ENCODE results near the gene MAJIN. TPM values are rescaled to one million over a fixed set of nuclear protein-coding genes. Genes with fewer than 3 reads are reported as not detected.

The MAJIN gene
- total RNA-seq, 2 experiments from 2014 or later, result not detected

DNA sequence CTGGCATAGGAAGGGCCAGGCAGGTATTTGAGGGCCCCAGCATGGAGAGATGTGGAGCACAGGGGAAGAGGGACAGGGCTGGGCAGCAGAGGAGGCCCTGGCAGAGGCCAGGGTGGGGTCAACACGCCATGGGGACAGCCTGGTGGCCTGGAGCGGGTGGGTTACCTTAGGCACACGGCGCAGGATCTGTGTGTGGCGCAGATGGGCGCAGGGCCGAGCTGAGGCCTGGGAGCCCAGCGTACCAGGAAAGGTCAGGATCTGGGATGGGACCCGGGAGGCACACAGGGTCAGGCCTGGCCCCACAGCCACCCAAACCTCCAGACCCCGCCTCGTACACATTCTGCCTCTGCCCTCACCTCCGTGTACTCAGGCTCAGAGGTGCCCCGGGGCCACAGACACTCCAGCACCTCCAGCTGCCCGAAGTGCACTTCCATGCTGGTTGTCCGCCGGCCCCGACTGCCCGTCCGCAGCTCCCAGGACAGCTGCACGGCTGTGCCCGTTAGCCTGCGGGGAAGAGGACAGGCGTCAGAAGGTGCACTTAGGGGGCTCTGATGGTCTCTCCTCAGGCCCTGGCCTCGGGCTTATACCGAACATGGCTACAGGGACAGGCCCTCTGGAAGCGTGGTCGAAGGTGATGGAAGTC is 61.3 kb downstream of the MAJIN start:
- CTCF ChIA-PET (ENCODE audit: unreplicated experiment), result no interaction called here
- Histone ChIP-seq H3K9me3 (ENCODE audit: low read length) (no peaks in the 10 kb centered on the region), H3K4me2 (ENCODE audit: low read length) (no peak overlapping the region), H3K27ac (ENCODE audit: low read depth, low read length, poor library complexity, severe bottlenecking) (no peak overlapping the region), H2AFZ (ENCODE audit: low read length) (no peak overlapping the region), H3K79me2 (ENCODE audit: insufficient read depth, low read depth, low read length) (no peaks in the 10 kb centered on the region), H3K4me3 (ENCODE audit: low read depth, low read length, poor library complexity, severe bottlenecking) (no peak overlapping the region), H3K36me3 (ENCODE audit: insufficient read depth, low read length) (peaks cover 64% of the 10 kb centered on the region), H3K4me1 (ENCODE audit: insufficient read depth, low read length, poor library complexity, severe bottlenecking) (peaks cover 6% of the 10 kb centered on the region), H4K20me1 (ENCODE audit: insufficient read depth, low read length) (no peaks in the 10 kb centered on the region), H3K9me2 (ENCODE audit: insufficient read depth, low read length) (no peaks in the 10 kb centered on the region)
- no peak for TF ChIP-seq EZH2phosphoT487 (IDR thresholded peaks at IDR 0.05; ENCODE audit: borderline replicate concordance, low read depth, low read length)
- TF ChIP-seq, protein P1, sequence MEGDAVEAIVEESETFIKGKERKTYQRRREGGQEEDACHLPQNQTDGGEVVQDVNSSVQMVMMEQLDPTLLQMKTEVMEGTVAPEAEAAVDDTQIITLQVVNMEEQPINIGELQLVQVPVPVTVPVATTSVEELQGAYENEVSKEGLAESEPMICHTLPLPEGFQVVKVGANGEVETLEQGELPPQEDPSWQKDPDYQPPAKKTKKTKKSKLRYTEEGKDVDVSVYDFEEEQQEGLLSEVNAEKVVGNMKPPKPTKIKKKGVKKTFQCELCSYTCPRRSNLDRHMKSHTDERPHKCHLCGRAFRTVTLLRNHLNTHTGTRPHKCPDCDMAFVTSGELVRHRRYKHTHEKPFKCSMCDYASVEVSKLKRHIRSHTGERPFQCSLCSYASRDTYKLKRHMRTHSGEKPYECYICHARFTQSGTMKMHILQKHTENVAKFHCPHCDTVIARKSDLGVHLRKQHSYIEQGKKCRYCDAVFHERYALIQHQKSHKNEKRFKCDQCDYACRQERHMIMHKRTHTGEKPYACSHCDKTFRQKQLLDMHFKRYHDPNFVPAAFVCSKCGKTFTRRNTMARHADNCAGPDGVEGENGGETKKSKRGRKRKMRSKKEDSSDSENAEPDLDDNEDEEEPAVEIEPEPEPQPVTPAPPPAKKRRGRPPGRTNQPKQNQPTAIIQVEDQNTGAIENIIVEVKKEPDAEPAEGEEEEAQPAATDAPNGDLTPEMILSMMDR (conservative IDR thresholded peaks at IDR 0.05; ENCODE audit: low read length), result no peak
- intact Hi-C loops (cut with micrococcal nuclease; ENCODE audit: unreplicated experiment), result loop anchor here (10.0 kb wide), 1 partner anchor 174 kb away; the partner anchor contains the start of genes CDCA5 and ZFPL1
- no peak for DNase-seq (ENCODE audit: low spot score)
- no TSS peak for BruUV-seq (replicated peaks)
- POLR2A ChIA-PET, result no interaction called here

DNA sequence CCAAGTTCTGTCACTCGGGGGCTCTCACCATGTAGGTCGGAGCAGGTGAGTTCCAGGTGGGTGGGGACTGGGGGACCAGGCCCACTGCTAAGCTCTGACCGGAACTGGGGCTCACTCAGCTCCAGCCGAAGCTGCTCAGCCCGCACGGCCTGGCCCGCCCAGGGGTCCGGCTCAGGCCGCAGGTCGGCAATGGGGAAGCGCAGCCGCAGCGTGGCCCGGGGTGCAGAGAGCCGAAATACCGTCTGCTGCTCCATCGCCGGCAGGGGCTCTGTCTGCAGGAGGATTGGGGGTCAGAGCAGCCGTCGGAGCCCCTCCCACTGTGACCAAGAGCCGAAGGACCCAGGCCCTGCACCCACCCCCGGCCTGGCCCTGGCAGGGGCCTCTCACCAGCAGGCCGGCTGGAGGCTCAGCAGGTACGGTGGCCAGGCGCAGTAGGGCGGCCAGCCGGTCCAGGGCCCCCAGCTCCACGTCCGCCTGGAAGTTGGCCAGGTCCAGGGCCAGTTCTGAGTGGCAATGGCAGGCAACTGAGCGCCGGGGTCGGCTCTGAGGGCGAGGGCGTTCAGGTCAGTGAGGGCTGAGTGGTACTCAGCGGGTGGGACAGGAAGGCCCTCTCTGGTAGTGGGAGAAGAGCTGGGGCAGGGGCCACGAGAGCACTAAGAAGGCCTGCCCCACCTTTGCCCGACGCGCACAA is 62.1 kb downstream of the MAJIN start:
- BruUV-seq (replicated peaks), result no TSS peak
- CTCF ChIA-PET (ENCODE audit: unreplicated experiment), result no interaction called here
- POLR2A ChIA-PET, result no interaction called here

More for the DNA sequence above, 62.1 kb downstream of the MAJIN start:
- TF ChIP-seq, protein P1 (conservative IDR thresholded peaks at IDR 0.05; ENCODE audit: low read length), result no peak
- TF ChIP-seq EZH2phosphoT487 (IDR thresholded peaks at IDR 0.05; ENCODE audit: borderline replicate concordance, low read depth, low read length), result no peak
- no peak for DNase-seq (ENCODE audit: low spot score)
- H3K4me2 ChIP-seq (ENCODE audit: low read length), result no peak overlapping the region
- no peaks in the 10 kb centered on the region for H3K79me2 ChIP-seq (ENCODE audit: insufficient read depth, low read depth, low read length)
- H3K9me3 ChIP-seq (ENCODE audit: low read length), result no peaks in the 10 kb centered on the region
- peaks cover 71% of the 10 kb centered on the region for H3K36me3 ChIP-seq (ENCODE audit: insufficient read depth, low read length)
- no peak overlapping the region for H2AFZ ChIP-seq (ENCODE audit: low read length)
- H3K9me2 ChIP-seq (ENCODE audit: insufficient read depth, low read length), result no peaks in the 10 kb centered on the region
- intact Hi-C loops (cut with micrococcal nuclease; ENCODE audit: unreplicated experiment), result loop anchor here (10.0 kb wide), 1 partner anchor 175 kb away; the partner anchor contains the start of genes CDCA5 and ZFPL1
- H4K20me1 ChIP-seq (ENCODE audit: insufficient read depth, low read length), result no peaks in the 10 kb centered on the region
- H3K4me3 ChIP-seq (ENCODE audit: low read depth, low read length, poor library complexity, severe bottlenecking), result no peak overlapping the region
- no peak overlapping the region for H3K27ac ChIP-seq (ENCODE audit: low read depth, low read length, poor library complexity, severe bottlenecking)
- no peaks in the 10 kb centered on the region for H3K4me1 ChIP-seq (ENCODE audit: insufficient read depth, low read length, poor library complexity, severe bottlenecking)
